HG02571 (cell line): ENCODE results near the gene ELMO1.

Experiments used
- ATAC-seq: cut with Tn5 transposase; IDR thresholded peaks from one replicate; pipeline ENCODE4 v1.9.1; 2021; ENCODE audit warnings: mild to moderate bottlenecking, moderate library complexity; ENCODE audit not compliant: unreplicated experiment

ELMO1 gene

DNA sequence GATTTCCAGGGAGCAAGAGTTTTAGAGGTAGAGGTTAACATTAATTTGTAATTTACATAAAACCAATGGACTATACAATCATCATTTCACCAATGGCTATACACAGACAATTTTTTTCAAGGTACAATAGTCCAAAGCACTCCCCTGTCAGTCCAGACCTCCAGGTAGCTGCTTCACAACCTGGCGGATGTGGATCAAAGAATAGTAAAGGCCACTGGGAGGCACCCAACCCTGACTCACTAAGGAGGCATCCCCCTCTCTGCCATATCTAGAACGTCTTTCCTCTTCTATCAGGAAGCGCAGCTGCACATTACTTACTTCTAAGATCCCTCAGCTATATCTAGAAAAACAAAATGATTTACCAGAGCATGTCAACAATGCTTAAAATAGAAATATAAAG, 506.6 kb downstream of the ELMO1 start:
- no peak for ATAC-seq

DNA sequence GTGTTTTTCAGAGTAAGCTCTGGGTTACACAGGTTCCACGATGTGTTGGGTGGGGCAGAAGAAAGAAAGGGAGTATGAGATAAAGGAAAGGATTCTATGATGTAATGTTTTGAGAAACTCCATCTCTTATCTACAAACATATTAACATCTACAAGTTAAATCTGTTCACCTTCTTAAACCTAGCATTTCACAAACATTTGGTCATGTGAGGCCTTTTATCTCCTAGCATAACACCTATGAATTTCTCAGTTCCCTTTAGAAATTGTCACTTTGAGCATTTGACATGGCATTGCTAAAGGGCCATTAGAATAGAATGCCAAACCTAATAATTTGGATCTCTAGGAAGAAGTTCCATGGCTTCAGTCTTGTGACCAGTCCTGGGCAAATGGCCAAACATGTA, 507.3 kb downstream of the ELMO1 start:
- no peak for ATAC-seq

DNA sequence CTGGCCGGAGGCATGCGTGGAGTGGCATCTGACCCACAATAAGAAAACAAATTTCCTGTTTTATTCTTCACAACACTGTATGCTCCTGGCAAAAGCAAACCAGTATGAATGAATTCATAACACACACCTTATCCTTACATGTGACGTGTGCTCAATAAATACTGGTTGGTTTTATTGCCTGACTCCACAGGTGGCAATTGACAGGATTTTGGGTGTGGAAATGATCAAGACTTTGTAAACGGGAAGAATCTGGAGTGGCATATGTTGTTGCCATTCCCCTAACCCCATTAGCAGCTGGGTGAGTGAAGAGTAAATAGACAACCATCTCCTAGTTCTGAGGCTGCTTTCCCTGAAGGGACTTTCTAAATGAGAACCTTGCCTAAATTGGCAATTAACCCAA, 508.8 kb downstream of the ELMO1 start:
- no peak for ATAC-seq

DNA sequence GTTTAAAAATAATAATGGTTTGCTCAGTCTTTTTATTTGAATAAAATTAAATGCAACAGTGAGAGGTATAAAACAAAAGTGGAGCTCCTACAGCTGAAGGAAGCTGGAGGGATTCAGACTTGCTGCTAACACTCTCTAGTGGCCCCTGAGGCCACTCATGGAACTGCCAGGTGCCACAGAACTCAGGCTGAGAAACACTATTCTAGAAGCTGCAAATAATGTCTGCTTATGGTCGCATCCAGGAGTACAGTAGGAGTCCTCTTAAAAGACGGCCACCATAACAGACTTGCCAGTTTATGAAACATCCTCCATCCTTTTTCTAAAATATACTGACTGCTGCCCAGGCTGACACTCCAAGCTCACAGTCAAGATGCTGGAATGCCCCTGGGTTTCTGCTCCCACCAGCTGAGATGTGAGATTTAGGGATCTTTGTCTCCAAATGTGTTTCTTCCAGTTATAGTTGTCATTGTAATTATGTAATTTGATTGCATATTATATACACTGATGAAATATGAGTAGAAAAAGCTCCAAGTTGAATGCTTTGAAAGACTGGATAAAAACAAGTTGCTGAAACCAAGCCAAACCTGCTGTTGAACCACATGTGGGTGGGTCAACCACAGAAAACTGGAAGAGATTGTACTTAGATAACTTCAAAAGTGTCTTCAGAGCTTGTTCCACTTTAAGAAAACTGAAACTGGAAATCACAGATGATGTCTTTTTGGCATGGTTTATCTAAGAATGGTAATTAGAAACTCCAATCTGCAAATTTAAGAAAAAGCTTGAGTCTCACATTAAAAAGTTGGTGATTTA, 510.7 kb downstream of the ELMO1 start:
- ATAC-seq = no peak

DNA sequence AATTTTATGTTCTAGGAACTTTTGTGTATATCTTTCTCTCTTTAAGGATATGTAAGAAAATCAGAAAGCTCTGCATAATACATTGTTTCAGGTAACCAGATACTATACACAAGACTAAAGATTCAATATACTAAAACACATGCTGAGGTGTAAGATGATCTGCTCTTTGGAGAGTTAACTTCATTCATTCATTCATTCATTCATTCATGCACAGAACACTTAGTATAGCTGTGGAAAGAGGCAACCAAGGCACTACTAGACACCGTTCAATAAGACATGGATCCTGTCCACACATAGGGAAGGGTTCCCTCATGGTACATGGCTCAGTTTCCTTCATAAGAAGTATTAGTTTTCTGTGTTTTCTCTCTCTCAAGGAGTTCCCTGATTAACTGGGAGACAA, 516.8 kb downstream of the ELMO1 start:
- no peak for ATAC-seq

DNA sequence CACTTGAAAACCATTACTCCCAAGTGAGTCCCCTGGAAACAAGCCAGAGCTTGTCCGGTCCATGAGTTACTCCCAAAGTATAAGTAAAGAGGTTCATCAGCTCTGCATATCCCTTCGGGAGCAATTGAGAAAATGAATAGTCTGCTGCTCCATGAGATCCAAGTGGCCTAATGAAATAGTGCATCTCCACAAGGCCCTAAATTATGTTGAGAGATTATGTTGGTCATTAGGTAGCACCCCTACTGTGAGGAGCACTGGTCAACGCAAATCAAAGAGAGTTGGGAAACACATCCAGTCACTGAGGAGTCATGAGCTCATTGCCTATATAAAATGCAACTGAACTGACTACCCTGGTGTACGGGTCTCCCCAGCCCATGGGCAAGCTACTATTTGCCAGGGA, 518.9 kb downstream of the ELMO1 start:
- ATAC-seq = no peak

DNA sequence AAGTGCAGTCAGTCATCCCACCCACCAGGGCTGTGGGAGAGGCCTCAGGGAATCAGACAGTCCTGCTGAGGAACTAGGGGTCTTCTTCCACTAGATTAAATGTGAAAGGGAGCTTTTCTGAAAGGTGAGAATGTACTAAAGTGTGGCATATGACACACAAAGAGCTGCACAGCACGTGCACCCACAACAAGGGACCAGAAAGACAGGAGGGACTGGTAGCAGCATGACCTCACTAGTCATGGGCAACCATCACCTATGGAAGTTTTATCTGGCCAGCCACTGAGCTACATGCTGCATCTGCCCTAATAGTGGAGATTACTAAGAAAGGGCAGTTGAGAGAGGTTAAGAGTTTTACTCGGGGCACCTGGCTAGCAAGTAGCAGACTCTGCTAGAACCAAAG, 519.9 kb downstream of the ELMO1 start:
- no peak for ATAC-seq

DNA sequence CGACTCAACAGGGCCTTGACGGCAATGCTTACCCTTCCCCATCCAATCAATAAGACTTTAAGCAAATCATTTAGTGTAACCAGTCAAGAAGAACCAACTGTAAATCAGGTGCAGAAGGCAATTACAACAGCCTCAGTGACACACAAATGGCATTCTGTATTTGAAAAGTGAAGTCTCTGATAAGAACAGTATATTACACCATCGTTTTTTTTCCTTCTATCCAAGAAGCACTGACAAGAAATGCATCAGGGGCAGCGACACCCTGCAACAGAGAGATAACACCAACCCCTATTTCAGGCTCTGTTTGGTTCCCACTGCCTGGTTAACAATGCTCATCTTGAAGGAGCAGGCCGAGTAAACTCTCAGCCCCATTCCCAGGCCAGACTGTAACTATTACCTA, 520.4 kb downstream of the ELMO1 start:
- ATAC-seq = no peak

DNA sequence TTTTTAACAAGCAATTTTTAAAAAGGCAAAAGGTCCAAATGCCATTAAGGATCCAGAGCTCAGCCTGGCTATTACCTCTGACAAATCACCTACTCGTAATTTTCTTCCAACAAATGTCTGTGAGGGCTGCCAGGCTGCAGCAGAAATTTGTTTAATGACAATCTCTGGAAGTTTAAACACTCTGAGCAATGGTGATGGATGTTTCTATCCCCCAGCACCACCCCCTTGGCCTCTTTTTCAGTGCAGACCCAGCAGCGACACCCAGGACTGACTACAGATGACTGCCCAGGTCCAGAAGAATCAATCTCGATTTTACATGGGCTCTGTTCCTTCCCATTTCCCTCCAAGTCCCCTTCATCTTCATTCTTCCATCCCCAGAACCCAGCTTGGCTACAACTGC, 523.0 kb downstream of the ELMO1 start:
- ATAC-seq = no peak

DNA sequence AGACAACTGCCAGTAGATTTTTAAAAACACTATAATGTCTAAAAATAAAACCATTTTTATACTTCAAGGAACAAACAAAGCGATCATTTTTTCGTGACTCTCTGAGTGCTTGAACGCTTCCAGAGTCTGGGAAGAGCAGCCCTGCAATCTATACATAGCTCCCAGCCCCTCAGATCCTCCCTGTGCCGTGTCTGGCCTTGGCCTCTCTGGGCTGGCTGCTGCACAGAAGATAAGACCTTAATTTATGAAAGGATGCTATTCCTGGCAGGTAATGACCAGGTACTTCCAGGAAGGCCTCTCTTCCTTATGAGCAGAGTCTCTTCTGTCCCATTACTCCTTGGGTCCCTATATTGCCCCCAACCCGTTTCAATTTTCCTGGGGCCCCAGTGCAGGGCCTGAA, 523.5 kb downstream of the ELMO1 start:
- no peak for ATAC-seq

DNA sequence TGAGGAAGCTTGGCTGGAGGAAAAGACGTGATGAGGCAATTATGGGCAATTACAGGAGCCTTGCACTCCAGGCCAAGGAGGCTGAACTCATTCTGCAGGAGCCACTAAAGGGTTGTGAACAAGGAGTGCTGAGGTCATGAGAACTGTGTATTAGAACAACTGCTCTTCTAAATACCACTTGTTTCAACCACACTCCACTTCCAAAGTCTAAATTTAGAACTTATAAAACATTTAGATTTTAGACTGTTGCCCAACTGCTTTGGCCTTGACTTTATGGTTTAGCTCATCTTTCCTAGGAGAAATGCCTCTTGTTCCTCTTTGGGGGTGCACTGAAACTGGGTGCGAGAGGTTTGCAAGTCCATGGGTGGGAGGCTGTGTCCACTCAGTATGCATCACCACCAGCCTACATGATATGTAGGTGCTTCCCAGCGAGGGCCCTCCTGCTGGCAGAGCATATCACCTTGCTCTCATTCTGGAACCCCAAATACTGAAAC, 524.7 kb downstream of the ELMO1 start:
- ATAC-seq = no peak

DNA sequence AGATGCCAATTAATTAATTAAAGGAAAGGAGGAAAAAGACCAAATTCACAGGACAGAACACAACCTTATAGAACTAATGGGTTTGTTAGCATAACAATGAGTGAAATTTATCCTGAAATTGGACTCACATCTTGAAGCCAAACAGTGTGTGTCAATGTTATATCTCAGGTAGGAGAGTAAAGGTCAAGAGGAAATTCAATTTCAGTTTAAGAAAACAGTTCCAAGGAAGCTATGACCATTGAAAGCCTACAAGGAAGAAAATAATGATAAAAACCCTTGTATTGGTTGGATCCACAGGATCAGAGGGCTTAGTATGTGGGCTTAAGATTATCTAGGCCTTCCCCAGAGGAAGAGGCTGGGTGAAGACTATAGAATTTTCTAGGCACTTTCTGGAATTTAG, 525.5 kb downstream of the ELMO1 start:
- ATAC-seq = no peak

DNA sequence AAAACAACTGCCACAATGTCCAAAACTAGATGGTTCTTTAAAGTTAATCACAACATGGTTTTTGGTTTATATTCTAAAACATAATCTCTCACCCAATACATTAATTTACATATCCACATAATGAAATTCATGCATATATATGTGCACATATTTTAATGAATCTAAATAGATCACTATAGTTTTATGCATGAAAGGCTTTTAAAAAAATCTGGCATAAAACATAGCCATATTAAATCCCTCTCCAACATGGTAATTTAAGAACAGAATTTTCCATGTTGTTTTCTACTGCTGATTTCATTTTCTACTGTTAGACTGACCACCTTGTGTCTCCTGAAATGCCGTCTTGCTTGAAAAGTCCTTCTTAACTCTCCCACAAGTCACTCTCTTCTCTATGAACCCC, 528.2 kb downstream of the ELMO1 start:
- ATAC-seq = no peak

DNA sequence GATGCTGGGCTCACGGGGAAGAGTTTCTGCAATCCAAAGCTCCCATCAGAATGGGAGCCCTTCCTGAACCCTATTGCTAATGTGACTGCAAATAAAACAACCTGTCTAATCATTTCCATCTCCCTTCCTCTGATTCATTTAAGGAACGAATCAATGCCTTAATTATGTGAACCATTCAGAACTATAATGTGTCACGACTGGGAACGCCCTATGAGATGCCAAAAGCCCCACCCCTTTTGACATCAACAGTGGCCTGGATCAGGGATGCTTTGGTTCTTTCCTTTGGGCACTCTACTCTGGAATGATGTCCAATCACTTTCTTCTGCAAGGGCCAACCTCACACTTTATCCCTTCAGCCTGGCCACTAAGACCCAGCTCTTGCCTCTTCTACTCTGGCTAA, 528.9 kb downstream of the ELMO1 start:
- ATAC-seq = no peak

DNA sequence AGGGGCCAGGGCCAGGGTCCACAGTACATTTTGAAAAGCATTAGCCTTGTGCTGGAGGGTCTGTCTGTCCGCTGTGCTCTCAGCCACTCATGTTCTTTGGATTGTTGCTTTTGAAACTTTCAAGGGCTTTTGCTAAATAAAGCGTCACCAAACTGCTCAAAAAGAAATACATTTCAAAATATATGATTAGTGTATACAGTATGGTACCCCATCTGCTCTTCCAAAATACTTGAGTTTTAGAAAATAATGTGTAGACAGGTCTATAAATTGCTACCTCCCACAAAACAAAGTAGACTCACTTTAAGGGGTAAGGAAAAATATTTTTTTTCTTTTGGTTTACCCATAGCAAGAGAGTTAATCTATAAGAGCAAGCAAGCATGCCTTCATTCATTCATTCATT, 530.1 kb downstream of the ELMO1 start:
- ATAC-seq = no peak

DNA sequence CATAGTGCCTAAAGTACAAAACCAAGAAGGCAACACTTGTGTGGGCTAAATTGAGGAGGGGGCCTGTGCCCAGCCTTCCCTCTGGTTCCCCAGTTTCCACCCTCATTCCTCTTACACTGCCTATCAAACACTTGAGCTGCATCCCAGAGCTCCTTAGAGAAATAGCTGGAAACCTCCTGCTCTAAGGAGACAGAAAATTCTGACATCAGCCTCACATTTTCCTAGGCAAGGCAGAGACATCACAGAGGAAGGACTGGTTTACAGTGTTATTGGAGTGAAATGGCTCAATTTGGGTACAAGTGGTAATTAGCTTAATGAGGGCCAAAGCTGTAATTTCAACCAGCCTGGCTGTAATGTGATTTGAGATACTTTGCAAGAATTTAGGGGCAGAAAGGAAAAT, 532.0 kb downstream of the ELMO1 start:
- ATAC-seq = no peak

DNA sequence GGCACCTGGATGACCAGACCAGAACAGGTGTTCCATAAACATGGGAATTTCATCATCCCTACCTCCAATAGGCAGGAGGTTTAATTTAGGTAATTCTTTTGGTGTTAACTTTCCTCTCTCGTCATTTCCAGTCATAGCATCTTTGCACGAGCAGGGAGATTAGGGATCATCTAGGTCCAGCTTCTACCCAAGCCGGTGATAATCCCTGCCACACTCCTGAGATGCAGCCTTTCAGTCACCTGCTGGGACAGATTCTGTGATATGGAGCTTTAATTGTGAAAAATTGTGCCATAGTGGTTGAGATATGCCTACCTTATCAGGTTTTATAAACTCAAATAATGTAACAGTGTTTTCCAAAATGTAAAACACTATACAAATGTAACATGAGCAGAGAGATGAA, 532.5 kb downstream of the ELMO1 start:
- ATAC-seq = no peak

DNA sequence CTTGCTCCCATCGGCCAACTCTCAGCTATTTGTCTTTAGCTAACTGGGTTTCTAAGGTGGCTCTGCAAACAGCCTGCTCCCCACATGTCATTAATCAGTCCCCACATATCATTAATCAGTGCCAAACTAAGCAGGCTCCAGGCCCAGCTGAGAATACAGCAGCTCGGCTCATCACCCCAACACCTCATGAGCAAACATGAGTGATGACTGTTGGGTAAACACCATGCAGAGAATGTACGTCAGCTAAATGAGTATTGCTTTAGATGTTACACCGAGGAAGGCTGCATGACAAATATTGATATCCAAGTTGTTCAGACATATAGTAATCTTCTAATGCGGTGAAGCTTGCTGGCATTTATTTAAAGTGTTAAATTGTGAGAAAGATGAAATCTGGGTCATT, 536.9 kb downstream of the ELMO1 start:
- no peak for ATAC-seq

DNA sequence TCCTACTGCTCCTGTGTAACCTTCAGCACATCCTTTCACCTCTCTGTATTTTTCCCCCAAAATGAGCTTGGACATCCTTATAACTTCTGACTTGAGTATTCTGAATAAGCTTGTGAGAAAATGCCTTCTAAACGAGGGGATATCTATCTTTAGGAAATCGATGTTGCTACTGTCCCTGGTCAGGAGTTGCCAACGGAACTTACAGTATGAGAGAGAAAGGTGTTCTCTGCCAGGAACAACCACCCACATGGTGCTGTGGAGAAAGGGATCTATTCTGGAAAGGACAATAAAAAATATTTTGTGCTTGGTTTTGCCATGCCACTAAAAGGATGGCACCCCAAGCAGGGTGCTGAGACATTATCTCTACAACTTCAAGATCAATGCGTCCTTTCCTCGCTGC, 537.8 kb downstream of the ELMO1 start:
- no peak for ATAC-seq

DNA sequence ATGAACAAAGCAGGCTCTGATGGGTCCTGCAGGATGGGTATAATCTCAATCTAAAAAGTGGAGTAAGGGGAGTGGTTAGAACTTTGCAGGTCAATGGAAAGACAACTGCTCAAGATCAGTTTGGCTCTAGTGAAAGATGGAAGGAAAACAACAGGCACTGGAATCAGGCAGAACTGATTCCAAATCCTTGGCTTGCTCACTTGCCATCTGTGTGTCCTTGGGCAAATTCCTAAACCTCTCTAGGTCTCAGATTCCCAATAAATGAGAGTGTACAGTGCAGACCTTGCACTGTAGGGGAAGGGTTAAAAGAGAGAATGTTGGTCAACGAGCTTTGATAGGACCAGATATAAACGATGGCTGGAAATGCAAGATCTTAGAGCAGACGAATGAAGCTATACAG, 538.3 kb downstream of the ELMO1 start:
- no peak for ATAC-seq

DNA sequence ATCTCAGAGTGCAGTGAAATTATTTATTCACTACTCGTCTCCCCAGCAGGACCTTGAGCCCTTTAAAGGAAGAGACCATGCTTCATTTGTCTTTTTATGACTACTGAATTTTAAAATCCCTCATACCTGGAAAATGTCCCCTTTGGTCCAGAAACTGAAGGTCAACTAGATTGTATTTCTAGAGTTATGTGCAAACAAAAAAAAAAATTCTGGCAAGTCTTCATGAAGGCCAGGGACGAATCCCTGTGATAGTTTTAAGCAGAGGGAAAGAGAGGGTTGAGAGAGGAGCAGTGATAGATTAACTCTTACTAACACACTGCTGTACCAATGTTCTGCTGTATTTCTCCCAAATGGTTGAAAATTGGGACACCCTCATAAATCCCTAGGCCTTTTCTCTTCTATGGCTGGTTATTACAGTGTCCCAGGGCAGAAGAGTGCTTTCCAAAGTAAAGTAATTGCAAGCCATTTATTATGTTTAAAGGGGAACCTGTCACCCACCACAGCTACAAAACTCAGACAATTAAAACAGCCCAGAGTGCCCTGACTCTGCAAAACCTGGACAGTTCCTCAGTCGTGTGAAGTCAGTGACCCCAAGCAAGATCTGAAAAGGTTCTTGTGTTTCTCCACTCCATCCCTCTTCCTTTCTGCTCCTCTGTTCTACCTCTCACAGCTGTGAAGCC, 541.6 kb downstream of the ELMO1 start:
- ATAC-seq = no peak

DNA sequence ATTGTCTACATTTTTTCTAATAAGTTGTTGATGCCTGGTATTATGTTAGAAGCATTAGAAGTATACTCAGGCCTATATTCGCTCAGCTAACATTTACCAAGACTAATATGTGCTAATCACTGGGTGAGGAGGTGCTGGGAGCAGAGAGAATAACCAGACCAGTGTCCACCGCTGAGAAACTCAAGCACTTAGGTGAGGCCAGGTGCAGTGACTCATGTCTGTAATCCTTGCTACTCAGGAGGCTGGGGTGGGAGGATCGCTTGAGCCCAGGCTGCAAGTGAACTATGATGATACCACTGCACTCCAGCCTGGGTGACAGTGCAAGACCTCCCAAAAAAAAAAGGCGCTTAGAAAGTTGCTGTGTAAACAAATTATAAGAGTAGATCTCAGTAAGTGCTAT, 542.2 kb downstream of the ELMO1 start:
- no peak for ATAC-seq

DNA sequence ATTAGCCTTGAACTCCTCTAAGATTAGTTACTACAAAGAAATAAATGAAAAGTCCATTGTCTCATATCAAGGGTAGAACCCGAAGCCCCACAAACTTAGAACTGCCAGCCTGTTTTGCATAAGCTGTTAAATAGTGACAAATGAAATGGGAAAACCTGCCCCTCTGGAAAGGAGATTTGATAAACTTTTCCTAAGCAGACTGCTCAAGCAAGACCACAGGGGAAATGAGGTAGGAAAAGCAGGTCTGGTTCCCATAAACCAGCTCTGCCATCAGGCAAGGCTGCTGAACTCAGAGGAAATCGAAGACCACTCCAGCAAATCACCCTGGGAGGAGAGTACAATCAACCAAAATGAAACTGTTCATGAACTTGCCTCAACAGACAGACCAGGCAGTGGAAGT, 542.8 kb downstream of the ELMO1 start:
- ATAC-seq = no peak
